IMR-90 (cell line): ENCODE results near the gene GPAM. TPM values are rescaled to one million over a fixed set of nuclear protein-coding genes. Genes with fewer than 3 reads are reported as not detected.
"Not testable (repeated sequence)": the region's sequence is repeated elsewhere in the genome, so short reads cannot be mapped to it uniquely, and the experiment has no call there.

Source experiments
- ATAC-seq: fragments of 200-7000 bp; cut with Tn5 transposase; 2 replicates; pipeline ENCODE4 v1.9.1; 2020; ENCODE audit warnings: low read depth, mild to moderate bottlenecking, moderate library complexity
- BruUV-seq: library from RNA; stranded (reverse); fragments of 400-500 nt; replicated peaks from 2 replicates; lab custom pipeline; 2021; lab: Mats Ljungman, UMichigan
- CTCF ChIA-PET: fragments of 300-600 bp; formaldehyde crosslinking; extraction: SDS; loops from one replicate; lab custom pipeline; 2021; ENCODE audit warnings: antibody characterized with exemption; lab: Yijun Ruan, JAX
- POLR2A ChIA-PET: fragments of 300-600 bp; sonication (Branson Sonifier 250); formaldehyde crosslinking; loops from one replicate; lab custom pipeline; 2022; ENCODE audit warnings: antibody characterized with exemption; ENCODE audit not compliant: unreplicated experiment; lab: Charles Lee
- DNase-seq: peaks from one replicate; pipeline ENCODE4 v3.0.0; 2013
- H2AFZ ChIP-seq: replicated peaks from 2 replicates; pipeline ENCODE3; 2013; ENCODE audit warnings: low read length, mild to moderate bottlenecking; ENCODE audit not compliant: poor library complexity
- H2AK5ac ChIP-seq: 2 replicates; pipeline ENCODE4 v1.6.1; 2013; ENCODE audit warnings: low read depth, low read length, inconsistent platforms
- H2AK9ac ChIP-seq: replicated peaks from 2 replicates; pipeline ENCODE3; 2013; ENCODE audit warnings: mild to moderate bottlenecking, low read depth, low read length, moderate library complexity; ENCODE audit not compliant: poor library complexity
- H2BK120ac ChIP-seq: 2 replicates; pipeline ENCODE4 v1.6.1; 2013; ENCODE audit warnings: low read depth, low read length, inconsistent platforms
- H2BK15ac ChIP-seq: 3 replicates; pipeline ENCODE4 v1.6.1; 2013; ENCODE audit warnings: low read depth, low read length, inconsistent platforms
- H2BK20ac ChIP-seq: 2 replicates; pipeline ENCODE4 v1.6.1; 2013; ENCODE audit warnings: low read depth, mild to moderate bottlenecking, inconsistent platforms, low read length, moderate library complexity
- H2BK5ac ChIP-seq: 2 replicates; pipeline ENCODE4 v1.6.1; 2013; ENCODE audit warnings: mild to moderate bottlenecking, low read depth, low read length, inconsistent platforms; ENCODE audit not compliant: poor library complexity, severe bottlenecking
- H3K14ac ChIP-seq: replicated peaks from 2 replicates; pipeline ENCODE4 v1.6.1; 2013; ENCODE audit warnings: low read depth, low read length, inconsistent platforms
- H3K18ac ChIP-seq: 2 replicates; pipeline ENCODE4 v1.6.1; 2013; ENCODE audit warnings: low read depth, low read length, control low read depth
- H3K23ac ChIP-seq: 2 replicates; pipeline ENCODE4 v1.6.1; 2013; ENCODE audit warnings: low read depth, low read length, inconsistent platforms
- H3K27ac ChIP-seq: 2 replicates; pipeline ENCODE4 v1.5.1; 2013; ENCODE audit warnings: mild to moderate bottlenecking, control low read depth, low read length; ENCODE audit not compliant: insufficient read depth
- H3K27me3 ChIP-seq: 2 replicates; pipeline ENCODE4 v1.6.1; 2013; ENCODE audit warnings: low read length; ENCODE audit not compliant: control insufficient read depth, insufficient read depth
- H3K36me3 ChIP-seq: 2 replicates; pipeline ENCODE4 v1.6.1; 2013; ENCODE audit warnings: low read length, mixed read lengths; ENCODE audit not compliant: control insufficient read depth, insufficient read depth
- H3K4ac ChIP-seq: 2 replicates; pipeline ENCODE4 v1.6.1; 2013; ENCODE audit warnings: low read depth, low read length, inconsistent platforms
- H3K4me1 ChIP-seq: 2 replicates; pipeline ENCODE4 v1.6.1; 2013; ENCODE audit warnings: low read length, mixed read lengths; ENCODE audit not compliant: control insufficient read depth, insufficient read depth
- H3K4me2 ChIP-seq: 2 replicates; pipeline ENCODE4 v1.6.1; 2013; ENCODE audit warnings: low read depth, mild to moderate bottlenecking, control low read depth, low read length, moderate library complexity
- H3K4me3 ChIP-seq: 2 replicates; pipeline ENCODE4 v1.5.1; 2013; ENCODE audit warnings: low read depth, mild to moderate bottlenecking, control low read depth, low read length, moderate library complexity; ENCODE audit not compliant: insufficient read depth
- H3K56ac ChIP-seq: 2 replicates; pipeline ENCODE4 v1.6.1; 2013; ENCODE audit warnings: low read length, inconsistent platforms; ENCODE audit not compliant: insufficient read depth; ENCODE audit errors: extremely low read depth
- H3K79me1 ChIP-seq, 2 experiments: 2 replicates each; pipeline ENCODE4 v1.6.1; 2013; ENCODE audit warnings: low read length in 2 of 2, inconsistent platforms in 1 of 2, low read depth in 1 of 2
- H3K9ac ChIP-seq: 2 replicates; pipeline ENCODE4 v1.6.1; 2013; ENCODE audit warnings: low read depth, low read length, control low read depth
- H3K9me1 ChIP-seq: 2 replicates; pipeline ENCODE4 v1.6.1; 2013; ENCODE audit warnings: low read length, inconsistent platforms; ENCODE audit not compliant: insufficient read depth
- H3K9me3 ChIP-seq: 2 replicates; pipeline ENCODE4 v1.6.1; 2013; ENCODE audit warnings: low read length; ENCODE audit not compliant: control insufficient read depth, insufficient read depth
- H4K20me1 ChIP-seq: 2 replicates; pipeline ENCODE4 v1.6.1; 2013; ENCODE audit warnings: low read length, inconsistent platforms; ENCODE audit not compliant: insufficient read depth
- H4K5ac ChIP-seq: 2 replicates; pipeline ENCODE4 v1.6.1; 2013; ENCODE audit warnings: mild to moderate bottlenecking, low read depth, low read length, control low read depth
- H4K8ac ChIP-seq, 2 experiments: 2 replicates each; pipeline ENCODE4 v1.6.1; 2013; ENCODE audit warnings: low read depth in 2 of 2, low read length in 2 of 2, control low read depth in 1 of 2, inconsistent platforms in 1 of 2
- H4K91ac ChIP-seq: 2 replicates; pipeline ENCODE4 v1.6.1; 2013; ENCODE audit warnings: low read depth, low read length, inconsistent platforms; ENCODE audit not compliant: insufficient read depth
- WGBS, 2 experiments: methylation state at CpG; one replicate each; pipeline versions ENCODE4 v1.1.5 to v1.1.7; 2013; ENCODE audit warnings: missing lambda C conversion rate in 2 of 2; ENCODE audit not compliant: insufficient read length in 1 of 2; ENCODE audit errors: extremely low coverage in 2 of 2; 5-methylcytosine and 5-hydroxymethylcytosine counted together
- dilution Hi-C: fragments of 300-500 bp; cut with HindIII; formaldehyde crosslinking; loops from one replicate; pipeline ENCODE4 v1.14.3; 2018; ENCODE audit warnings: low sequenced_read_pairs; ENCODE audit not compliant: unreplicated experiment
- in situ Hi-C: fragments of 300-500 bp; cut with MboI; formaldehyde crosslinking; loops from 3 replicates; pipeline ENCODE4 v1.14.3; 2019; ENCODE audit warnings: low sequenced_read_pairs, inconsistent platforms, mixed read lengths
- intact Hi-C: fragments of 100-400 bp; cut with micrococcal nuclease; formaldehyde crosslinking; loops from 2 replicates; pipeline ENCODE4 v1.10.0; 2022
- polyA plus RNA-seq, 3 experiments: library from polyadenylated mRNA; depleted of rRNA; stranded (reverse); fragments of >200 nt; gene quantifications; 2 replicates each; pipeline ENCODE4 v1.2.3, GENCODE V29; 2012; ENCODE audit warnings: low replicate concordance in 1 of 3
- total RNA-seq: library from RNA; depleted of rRNA; stranded (reverse); fragments of >200 nt; gene quantifications from 2 replicates; pipeline ENCODE4 v1.2.3, GENCODE V29; 2012

GPAM gene
- total and polyA plus RNA-seq, 2 of the 4 experiments (the other 2 are of a cell fraction): 3.5 to 11.5 TPM

- H3K23ac ChIP-seq, H3K4me3 ChIP-seq, H2BK5ac ChIP-seq, BruUV-seq, H3K18ac ChIP-seq, H4K20me1 ChIP-seq, POLR2A ChIA-PET, H3K4me1 ChIP-seq, H4K8ac ChIP-seq, H3K4ac ChIP-seq, H3K9me3 ChIP-seq, intact Hi-C loops, DNase-seq, H3K27me3 ChIP-seq, H4K5ac ChIP-seq, H2AK9ac ChIP-seq, H3K9me1 ChIP-seq, H3K56ac ChIP-seq, H3K4me2 ChIP-seq, H3K79me1 ChIP-seq, in situ Hi-C loops, H2AFZ ChIP-seq, H2BK120ac ChIP-seq, H3K36me3 ChIP-seq, H2AK5ac ChIP-seq, ATAC-seq, H3K9ac ChIP-seq, H2BK20ac ChIP-seq, dilution Hi-C loops, H3K14ac ChIP-seq, CTCF ChIA-PET, H4K91ac ChIP-seq, H2BK15ac ChIP-seq, H3K27ac ChIP-seq: not testable (repeated sequence)
- no CpG with 5 or more reads among the region's 5 CpGs for WGBS, 2 experiments
These were observed 16.7 kb upstream of the GPAM start for GRCh38 chr10:112200259-112200658.

GRCh38 chr10:112197662-112198061, 14.1 kb upstream of the GPAM start:
- H3K4me3 ChIP-seq, H3K14ac ChIP-seq, H3K27ac ChIP-seq, in situ Hi-C loops, H3K9me1 ChIP-seq, H4K91ac ChIP-seq, H3K56ac ChIP-seq, H3K4me1 ChIP-seq, H3K4me2 ChIP-seq, BruUV-seq, H3K9me3 ChIP-seq, H3K79me1 ChIP-seq, H2BK120ac ChIP-seq, H2AFZ ChIP-seq, DNase-seq, H2AK9ac ChIP-seq, H2BK5ac ChIP-seq, H2BK20ac ChIP-seq, dilution Hi-C loops, H4K20me1 ChIP-seq, H3K36me3 ChIP-seq, H3K9ac ChIP-seq, H4K8ac ChIP-seq, H3K4ac ChIP-seq, H2AK5ac ChIP-seq, H3K23ac ChIP-seq, POLR2A ChIA-PET, H3K27me3 ChIP-seq, intact Hi-C loops, H2BK15ac ChIP-seq, ATAC-seq, H3K18ac ChIP-seq, H4K5ac ChIP-seq, CTCF ChIA-PET: not testable (repeated sequence)
- WGBS, 2 experiments: no CpG with 5 or more reads among the region's 2 CpGs
